Neural progenitor cell (in vitro differentiated cells): ENCODE measurements around the gene ABCB6.

Experiments
- EZH2 ChIP-seq: fragments of 200-600 bp; sonication (generic); IDR thresholded peaks from 2 replicates; pipeline ENCODE4 v1.6.1; 2017; ENCODE audit warnings: antibody characterized with exemption, mild to moderate bottlenecking, moderate library complexity
- EZH2phosphoT487 ChIP-seq: fragments of 200-600 bp; sonication (generic); IDR thresholded peaks from 2 replicates; pipeline ENCODE4 v1.6.1; 2017; ENCODE audit warnings: antibody characterized with exemption
- TF ChIP-seq, protein P1 (sequence below): fragments of 200-600 bp; sonication (generic); IDR thresholded peaks from 2 replicates; pipeline ENCODE4 v1.5.1; 2017; ENCODE audit warnings: antibody characterized with exemption, mild to moderate bottlenecking

DNA sequence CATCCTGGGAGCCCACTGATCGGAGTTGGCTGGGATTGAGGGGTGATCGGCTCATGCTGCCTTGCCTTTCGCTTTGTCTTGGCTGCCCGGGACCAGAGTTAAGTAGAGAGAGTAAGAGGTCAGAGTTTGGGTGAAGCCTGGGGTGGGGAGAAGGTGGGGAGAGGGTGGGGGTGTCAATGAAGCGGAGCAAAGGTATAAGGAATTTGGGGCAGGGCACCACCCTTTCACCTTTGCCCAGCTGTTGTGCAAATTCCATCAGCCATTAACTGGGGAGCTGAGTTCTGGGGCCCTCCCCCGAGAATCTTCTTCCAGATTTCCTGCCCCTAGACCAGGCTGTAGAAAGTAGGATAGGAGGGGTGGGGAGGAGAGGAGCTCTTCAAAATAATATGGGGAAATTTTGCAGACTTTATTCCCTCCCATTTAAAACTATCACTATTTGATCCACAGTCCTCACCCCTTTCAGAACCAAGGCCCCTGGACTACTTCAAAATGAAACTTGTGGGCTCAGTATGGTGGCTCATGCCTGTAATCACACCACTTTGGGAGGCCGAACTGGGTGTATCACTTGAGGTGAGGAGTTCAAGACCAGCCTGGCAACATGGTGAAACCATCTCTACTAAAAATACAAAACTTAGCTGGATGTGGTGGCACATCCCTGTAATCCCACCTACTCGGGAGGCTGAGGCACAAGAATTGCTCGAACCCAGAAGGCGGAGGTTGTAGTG, 48.7 kb downstream of the ABCB6 start, which contains the start of gene SLC23A3:
- TF ChIP-seq, protein P1, sequence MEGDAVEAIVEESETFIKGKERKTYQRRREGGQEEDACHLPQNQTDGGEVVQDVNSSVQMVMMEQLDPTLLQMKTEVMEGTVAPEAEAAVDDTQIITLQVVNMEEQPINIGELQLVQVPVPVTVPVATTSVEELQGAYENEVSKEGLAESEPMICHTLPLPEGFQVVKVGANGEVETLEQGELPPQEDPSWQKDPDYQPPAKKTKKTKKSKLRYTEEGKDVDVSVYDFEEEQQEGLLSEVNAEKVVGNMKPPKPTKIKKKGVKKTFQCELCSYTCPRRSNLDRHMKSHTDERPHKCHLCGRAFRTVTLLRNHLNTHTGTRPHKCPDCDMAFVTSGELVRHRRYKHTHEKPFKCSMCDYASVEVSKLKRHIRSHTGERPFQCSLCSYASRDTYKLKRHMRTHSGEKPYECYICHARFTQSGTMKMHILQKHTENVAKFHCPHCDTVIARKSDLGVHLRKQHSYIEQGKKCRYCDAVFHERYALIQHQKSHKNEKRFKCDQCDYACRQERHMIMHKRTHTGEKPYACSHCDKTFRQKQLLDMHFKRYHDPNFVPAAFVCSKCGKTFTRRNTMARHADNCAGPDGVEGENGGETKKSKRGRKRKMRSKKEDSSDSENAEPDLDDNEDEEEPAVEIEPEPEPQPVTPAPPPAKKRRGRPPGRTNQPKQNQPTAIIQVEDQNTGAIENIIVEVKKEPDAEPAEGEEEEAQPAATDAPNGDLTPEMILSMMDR, result no peak
- TF ChIP-seq EZH2phosphoT487 (no peak), EZH2 (no peak)
